Lower lobe of right lung (tissue), 2 donors: Measurements from ENCODE around the gene SRBD1. TPM values are rescaled to one million over a fixed set of nuclear protein-coding genes. Genes with fewer than 3 reads are reported as not detected.
A peak's percentile ranks its signal among the peaks of the same experiment; 100 is the strongest.

Experiments used
- ATAC-seq, 2 donors: fragments of 200-7000 bp; cut with Tn5 transposase; one replicate each; pipeline ENCODE4 v1.9.1; 2020 to 2022; ENCODE audit warnings: mild to moderate bottlenecking in 2 of 2, moderate library complexity in 2 of 2
- DNase-seq: peaks from one replicate; pipeline ENCODE4 v3.0.0-alpha.2; 2020
- H3K27ac ChIP-seq: fragments of 200-600 bp; one replicate; pipeline ENCODE4 v1.8.0; 2022
- H3K27me3 ChIP-seq: fragments of 200-600 bp; one replicate; pipeline ENCODE4 v1.8.0; 2022; ENCODE audit warnings: low read depth
- H3K36me3 ChIP-seq: fragments of 200-600 bp; one replicate; pipeline ENCODE4 v1.8.0; 2022; ENCODE audit warnings: mild to moderate bottlenecking
- H3K4me1 ChIP-seq: fragments of 200-600 bp; one replicate; pipeline ENCODE4 v1.8.0; 2022
- H3K4me3 ChIP-seq: fragments of 200-600 bp; one replicate; pipeline ENCODE4 v1.8.0; 2022; ENCODE audit warnings: mild to moderate bottlenecking
- H3K9me3 ChIP-seq: fragments of 200-600 bp; one replicate; pipeline ENCODE4 v1.8.0; 2022
- CTCF ChIP-seq: fragments of 200-600 bp; IDR thresholded peaks from one replicate; pipeline ENCODE4 v1.8.0; 2022; ENCODE audit warnings: antibody characterized with exemption, mild to moderate bottlenecking
- intact Hi-C: fragments of 100-400 bp; cut with DNase I; formaldehyde crosslinking; loops from one replicate; pipeline ENCODE4 v1.11.0; 2022
- total RNA-seq: library from RNA; stranded (reverse); fragmentation: NEBNext Ultra II Directional; extraction: Animal tissue kit (Norgen Biotek cat#: 25700); gene quantifications from one replicate; pipeline ENCODE4 v1.2.1, GENCODE V29; 2021
- donor health status: DM: no; HTN: yes; CAD: no; lungs with severe emphysema.

SRBD1 gene
- total RNA-seq, 1 donor from 2014 or later: 15.4 TPM

GRCh38 chr2:45343251-45344017 is 267.6 kb downstream of the SRBD1 start:
- H3K27ac ChIP-seq: no peak overlapping the region
- no peaks in the 10 kb centered on the region for H3K4me1 ChIP-seq
- no peaks in the 10 kb centered on the region for H3K9me3 ChIP-seq
- intact Hi-C loops: no loop called here
- DNase-seq (no peak), ATAC-seq (peak in 1 of 2 donors; percentile 15)
- H3K4me3 ChIP-seq: no peak overlapping the region
- no peaks in the 10 kb centered on the region for H3K27me3 ChIP-seq
- H3K36me3 ChIP-seq: no peaks in the 10 kb centered on the region
- no peak for TF ChIP-seq CTCF

- H3K9me3 ChIP-seq: no peaks in the 10 kb centered on the region
- no peaks in the 10 kb centered on the region for H3K4me1 ChIP-seq
- intact Hi-C loops: no loop called here
- no peak for ATAC-seq
- no peaks in the 10 kb centered on the region for H3K36me3 ChIP-seq
- no peak overlapping the region for H3K27ac ChIP-seq
- no peak overlapping the region for H3K4me3 ChIP-seq
- TF ChIP-seq CTCF: no peak
- H3K27me3 ChIP-seq: no peaks in the 10 kb centered on the region
- no peak for DNase-seq
Measured at GRCh38 chr2:45340318-45340717, 270.7 kb downstream of the SRBD1 start.

GRCh38 chr2:45339253-45339652 is 271.8 kb downstream of the SRBD1 start:
- DNase-seq (no peak), ATAC-seq (no peak)
- Histone ChIP-seq H3K36me3 (no peaks in the 10 kb centered on the region), H3K9me3 (no peaks in the 10 kb centered on the region), H3K4me3 (no peak overlapping the region), H3K4me1 (no peaks in the 10 kb centered on the region), H3K27ac (no peak overlapping the region), H3K27me3 (no peaks in the 10 kb centered on the region)
- no peak for TF ChIP-seq CTCF
- intact Hi-C loops: no loop called here

Other genes starting within 250 kb of the SRBD1 start
- 85.0 TPM for gene PRKCE, start 40.4 kb upstream of the SRBD1 start, total RNA-seq